H4 (cell line): ENCODE results near the gene CNOT11. TPM values are rescaled to one million over a fixed set of nuclear protein-coding genes. Genes with fewer than 3 reads are reported as not detected.

Experiments used
- DNase-seq: peaks from one replicate; pipeline ENCODE4 v3.0.0-alpha.2; 2015; ENCODE audit warnings: low spot score
- total RNA-seq: library from RNA; depleted of rRNA; stranded (reverse); fragments of >200 nt; shearing (Covaris generic); gene quantifications from 2 replicates; pipeline ENCODE4 v1.2.3, GENCODE V29; 2014

CNOT11 gene
- total RNA-seq, 1 experiment from 2014 or later = 58.2 TPM

DNA sequence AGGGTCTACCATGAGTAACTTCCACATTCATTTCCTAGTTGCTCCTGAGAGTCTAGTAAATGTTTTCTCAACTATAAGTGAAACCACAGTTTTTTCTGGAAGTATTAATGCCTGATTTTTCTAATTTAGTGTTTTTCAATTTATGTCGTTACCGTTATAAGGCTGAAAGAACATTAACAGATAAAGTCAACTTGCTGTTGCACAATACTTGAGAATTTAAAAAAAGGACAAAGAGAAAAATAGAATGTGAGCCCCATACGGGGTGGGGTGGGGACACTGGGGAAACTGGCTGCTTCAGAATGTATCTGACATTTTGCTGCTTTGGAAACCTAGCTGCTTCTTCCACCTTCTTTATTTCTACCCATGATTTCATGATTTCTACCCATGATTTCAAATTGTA lies 26.2 kb downstream of the CNOT11 start:
- DNase-seq = no peak

DNA sequence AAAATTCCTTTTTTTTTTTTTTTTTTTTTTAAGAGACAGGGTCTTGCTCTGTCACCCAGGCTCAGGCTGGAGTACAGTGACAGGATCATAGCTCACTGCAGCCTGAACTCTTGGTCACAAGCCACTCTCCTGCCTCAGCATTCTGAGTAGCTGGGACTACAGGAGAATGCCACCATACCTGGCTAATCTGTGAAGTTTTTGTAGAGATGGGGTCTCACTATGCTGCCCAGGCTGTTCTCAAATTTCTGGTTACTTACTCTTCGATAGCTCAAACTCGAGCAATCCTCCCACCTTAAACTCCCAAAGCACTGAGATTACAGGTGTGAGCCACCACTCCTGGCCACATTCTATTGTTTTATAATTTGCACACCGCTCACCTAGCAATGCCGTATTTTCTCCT lies 28.8 kb downstream of the CNOT11 start:
- DNase-seq = no peak

DNA sequence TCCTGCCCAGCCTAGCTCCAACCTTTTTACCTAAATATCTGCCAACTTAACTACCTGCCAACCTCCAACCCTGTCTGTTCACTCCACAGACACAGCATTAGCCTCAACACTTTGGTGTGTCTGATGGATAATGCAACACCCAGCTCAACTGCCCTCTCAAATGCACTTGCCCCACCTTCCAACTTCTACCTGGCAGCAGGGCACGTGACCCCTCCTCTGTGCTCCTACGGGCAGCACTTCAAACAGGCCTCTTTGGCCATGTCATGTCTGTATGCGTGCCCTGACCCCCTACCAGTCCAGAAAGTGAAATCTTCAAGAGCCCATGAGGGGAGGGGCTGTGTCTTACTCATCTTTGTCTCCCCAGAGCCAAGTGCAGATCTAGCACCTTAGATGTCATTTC lies 30.3 kb downstream of the CNOT11 start:
- DNase-seq = no peak

DNA sequence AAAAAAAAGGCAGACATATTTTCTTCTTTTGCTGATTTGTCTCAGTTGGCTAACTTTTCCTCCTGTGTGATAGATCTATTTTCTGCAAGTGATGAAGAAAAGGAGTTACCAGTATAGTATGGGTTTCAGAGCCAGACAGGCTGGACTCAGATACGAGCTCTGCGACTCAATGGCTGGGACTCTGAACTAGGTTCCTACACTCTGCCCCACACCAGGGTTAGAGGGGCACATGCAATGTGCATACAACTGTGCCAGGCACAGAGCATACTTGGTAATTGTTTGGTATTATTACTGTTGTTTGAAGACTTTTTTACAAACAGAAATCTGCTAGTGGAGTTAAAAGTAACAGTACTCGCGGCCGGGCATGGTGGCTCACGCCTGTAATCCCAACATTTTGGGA lies 34.0 kb downstream of the CNOT11 start:
- DNase-seq = no peak

DNA sequence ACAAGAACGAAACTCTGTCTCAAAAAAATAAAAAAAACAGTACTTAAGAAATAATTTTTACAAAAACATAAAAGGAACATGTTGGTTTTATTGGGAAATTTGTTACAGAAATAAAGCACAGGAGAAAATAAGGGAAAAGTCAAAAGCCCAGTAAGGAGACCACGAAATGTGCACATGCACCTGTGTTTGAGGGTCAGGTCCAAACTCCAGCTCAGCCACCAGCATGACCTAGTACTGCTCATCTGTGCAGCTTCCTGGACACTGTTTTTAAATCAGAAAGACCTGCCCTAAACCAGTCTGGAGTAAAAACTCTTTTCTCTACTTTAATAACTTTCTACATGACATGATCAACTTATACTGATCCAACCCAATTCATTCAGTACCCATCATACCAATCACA lies 34.6 kb downstream of the CNOT11 start:
- DNase-seq = no peak

DNA sequence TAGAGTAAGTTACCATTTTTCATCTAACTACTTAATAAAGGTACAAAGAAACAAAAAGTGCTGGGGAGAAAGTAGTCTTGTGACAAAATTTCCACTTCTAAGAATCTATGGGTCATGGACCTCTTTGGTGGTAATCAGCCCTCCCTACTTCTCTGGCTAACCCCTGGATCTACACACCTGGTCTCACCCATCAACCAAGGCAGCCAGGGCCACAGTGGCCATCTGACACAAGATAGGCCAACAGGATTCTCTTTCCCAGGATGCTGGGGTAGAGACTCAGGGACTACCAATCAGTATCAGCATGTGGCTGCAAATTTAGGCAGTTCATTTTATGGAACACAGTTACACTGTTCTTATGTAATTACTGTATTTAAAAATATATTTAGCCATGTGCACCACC lies 38.0 kb downstream of the CNOT11 start:
- DNase-seq = no peak

DNA sequence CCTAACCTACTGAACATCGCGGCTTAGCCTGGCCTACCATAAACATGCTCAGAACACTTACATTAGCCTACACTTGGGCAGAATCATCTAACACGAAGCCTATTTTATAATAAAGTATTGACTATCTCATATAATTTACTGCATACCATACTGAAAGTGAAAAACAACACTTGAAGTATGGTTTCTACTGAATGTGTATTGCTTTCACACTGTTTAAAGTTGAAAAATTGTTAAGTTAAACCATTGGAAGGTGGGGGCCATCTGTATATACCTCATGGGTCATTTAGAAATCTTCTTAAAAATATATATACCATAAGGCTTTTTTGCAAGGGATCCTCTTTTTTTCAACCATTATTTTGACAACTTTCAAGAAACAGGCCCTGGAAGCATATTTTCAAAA lies 39.3 kb downstream of the CNOT11 start:
- DNase-seq = no peak

DNA sequence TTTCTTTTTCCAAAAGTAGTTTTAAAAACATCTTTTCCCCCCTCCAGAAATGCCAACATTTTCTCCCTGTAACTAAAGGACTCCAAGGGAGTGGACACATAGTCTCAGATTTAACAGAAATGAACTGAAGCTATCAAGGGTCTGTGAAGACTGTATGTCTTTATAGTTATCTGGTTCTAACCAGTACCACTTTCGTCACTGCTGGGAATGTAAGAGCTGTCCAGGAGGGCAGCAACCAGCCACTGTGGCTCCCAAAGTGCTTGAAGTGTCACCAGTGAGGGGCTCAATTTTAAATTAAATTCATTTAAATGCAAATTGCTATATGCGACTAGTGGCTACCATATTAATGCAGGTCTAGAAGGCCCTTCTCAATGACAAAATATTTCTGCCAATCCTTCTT lies 40.9 kb downstream of the CNOT11 start:
- no peak for DNase-seq

DNA sequence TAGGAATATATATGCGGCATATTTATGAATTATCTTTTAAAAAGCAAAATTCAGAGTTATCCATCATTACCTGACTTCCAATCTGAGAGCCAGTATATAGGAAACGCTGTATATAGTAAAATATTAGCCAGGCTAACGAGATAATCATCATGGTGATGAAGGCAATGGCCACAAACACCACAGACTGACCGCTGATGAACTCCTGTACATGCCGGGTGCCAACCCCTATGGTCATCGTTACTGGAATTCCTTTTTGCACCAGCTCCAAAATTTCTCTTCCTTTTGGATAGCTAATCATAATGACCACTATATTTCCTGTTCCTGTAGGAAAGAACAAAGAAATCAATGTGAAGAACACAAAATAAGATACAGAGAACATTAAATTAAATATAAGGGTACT lies 42.2 kb downstream of the CNOT11 start:
- no peak for DNase-seq

DNA sequence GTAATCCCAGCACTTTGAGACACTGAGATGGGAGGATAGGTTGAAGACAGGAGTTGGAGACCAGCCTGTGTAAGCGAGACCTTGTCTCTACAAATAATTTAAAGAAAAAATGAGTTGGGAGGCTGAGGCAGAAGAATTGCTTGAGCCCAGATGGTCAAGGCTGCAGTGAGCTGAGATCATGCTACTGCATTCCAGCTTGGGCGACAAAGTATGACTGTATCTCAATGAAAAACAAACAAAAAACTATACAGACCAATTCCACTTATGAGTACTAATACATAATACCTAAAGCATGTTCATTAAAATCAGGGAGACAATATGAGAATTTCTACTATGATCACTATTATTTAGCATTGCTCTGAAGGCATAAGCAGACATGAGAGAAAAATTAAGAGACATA lies 43.2 kb downstream of the CNOT11 start:
- DNase-seq = no peak

DNA sequence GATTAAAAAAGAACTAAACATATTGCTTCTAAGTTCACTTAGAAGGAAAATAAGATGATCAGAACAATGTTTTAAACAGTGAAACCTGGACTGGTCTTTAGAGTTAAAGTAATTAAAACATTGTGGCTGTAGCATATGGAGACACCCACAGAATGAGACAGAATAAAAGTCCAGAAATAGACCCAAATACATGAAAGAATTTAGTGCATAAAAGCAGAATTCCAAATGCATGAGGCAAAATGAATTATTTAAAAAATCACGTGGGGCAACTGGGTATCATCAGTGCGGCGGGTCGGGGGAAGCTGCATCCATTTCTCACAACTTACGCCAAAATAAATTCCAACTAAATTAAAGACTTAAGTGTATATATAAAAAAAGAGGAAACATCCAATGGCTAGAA lies 43.7 kb downstream of the CNOT11 start:
- no peak for DNase-seq

DNA sequence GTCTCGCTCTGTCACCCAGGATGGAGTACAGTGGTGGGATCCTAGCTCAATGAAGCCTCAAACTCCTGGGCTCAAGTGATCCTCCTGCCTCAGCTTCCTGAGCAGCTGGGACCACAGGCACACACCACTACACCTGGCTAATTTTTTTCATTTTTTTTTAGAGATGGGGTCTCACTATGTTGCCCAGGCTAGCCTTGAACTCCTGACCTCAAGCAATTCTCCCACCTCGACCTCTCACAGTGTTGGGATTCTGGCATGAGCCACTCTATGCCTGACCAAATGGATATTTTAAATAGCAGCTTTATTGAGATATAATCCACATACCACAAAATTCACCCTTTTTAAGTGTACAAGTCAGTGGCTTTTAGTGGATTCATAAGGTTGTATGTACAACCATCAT lies 44.7 kb downstream of the CNOT11 start:
- DNase-seq = no peak

DNA sequence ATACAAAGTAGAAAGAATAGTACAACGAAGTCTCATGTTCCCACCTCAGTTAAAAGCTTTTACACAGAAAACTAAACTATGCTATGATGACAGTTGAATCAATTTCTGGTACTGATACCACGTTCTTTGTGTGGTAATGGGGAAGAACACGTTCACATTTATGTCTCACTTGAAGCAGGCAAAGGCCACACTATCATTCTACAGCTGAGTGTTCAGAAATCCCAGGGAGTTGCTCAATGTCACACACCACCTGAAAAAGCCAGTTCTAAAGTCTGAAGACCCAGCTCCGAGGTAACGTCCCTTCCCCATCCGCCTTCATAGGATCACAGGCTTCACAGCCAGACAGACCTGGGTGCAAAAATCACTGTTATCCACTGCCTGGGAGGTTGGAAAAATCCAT lies 46.9 kb downstream of the CNOT11 start:
- DNase-seq = no peak

DNA sequence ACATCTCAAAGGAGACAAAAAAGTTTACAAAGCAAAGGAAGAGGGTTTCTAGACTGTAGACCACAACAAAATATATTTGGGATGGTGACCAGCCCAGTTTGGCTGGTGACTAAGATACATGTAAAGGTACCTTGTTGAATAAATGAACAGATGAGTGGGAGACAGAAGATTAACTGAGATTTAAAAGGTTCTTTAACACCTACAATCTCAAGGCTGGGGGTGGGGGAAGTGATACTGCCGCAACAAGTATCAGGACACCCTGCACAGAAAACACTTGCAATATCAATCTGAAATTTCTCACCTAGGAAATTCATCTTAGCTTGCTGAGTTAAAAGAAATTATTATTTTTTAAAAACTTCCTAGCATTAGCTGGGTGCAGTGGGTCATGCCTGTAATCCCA lies 47.5 kb downstream of the CNOT11 start:
- no peak for DNase-seq

DNA sequence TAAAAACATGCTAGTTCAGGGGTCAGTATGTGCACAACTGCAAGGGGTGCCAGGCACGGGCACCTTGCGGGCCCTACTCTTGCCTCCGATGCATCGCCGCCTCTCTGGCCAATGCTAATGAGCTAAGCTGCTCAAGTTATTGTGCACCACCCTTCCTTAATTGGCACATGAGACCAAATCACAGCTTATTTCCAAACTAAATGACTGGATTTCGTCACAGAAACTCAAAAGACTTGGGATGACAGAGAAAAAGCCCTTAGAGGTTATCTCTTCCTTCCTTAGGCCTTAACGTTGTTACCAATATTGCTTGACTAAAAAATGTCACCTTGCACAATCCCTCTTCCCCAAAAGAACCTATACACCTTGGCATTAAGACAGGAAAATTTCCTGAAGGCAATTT lies 48.1 kb downstream of the CNOT11 start:
- DNase-seq = no peak

DNA sequence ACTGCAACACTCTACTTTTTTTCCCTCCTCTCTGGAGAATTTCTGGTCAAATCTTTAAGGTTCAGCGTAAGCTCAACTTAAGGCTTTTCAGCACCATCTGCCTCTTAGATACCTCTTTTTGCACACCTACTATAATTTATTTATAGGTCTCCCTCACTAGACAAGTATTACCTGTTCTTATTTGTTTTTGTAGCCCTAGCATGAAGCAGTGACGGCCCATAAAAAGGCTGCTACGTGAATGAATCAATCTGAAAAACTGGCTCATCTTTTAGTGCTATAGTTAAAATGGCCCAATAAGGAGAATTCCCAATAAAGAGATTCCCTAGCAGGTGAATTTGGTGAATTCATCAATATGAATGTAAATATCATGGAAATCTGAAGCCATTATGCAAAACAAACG lies 49.3 kb downstream of the CNOT11 start:
- DNase-seq = no peak

DNA sequence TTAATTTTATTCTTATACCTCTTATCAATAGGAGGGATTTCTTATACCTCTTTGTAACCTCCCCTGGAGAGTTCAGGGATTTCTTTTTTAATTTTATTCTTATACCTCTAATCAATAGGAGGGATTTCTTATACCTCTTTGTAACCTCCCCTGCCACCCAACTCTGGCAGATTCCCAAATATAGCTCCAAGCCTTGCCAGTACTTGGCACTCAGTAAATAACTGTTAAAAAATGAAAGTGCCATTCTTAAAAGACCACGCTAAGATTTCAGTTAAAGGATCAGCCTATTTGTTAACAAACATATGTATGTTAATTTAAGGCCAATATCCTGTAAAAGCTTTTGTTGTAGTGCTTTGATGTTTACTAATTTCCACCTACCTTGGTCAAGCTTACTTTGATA lies 51.0 kb downstream of the CNOT11 start:
- DNase-seq = no peak

DNA sequence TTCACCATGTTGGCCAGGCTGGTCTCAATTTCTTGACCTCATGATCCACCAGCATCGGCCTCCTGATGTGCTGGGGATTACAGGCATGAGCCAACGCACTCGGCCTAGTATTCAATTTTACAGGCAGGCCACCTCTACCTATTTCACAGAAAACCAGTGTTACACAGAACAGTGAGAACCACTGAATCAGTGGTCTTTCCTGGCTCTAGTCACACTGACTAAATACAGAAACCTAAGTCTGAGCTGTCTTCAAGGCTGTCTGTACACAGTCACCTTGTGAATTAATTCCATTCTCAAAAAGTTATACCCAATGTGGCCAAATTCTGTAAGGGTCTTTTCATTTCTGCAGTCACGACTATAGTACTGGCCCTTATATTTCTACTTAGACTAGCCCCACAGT lies 52.3 kb downstream of the CNOT11 start:
- no peak for DNase-seq

DNA sequence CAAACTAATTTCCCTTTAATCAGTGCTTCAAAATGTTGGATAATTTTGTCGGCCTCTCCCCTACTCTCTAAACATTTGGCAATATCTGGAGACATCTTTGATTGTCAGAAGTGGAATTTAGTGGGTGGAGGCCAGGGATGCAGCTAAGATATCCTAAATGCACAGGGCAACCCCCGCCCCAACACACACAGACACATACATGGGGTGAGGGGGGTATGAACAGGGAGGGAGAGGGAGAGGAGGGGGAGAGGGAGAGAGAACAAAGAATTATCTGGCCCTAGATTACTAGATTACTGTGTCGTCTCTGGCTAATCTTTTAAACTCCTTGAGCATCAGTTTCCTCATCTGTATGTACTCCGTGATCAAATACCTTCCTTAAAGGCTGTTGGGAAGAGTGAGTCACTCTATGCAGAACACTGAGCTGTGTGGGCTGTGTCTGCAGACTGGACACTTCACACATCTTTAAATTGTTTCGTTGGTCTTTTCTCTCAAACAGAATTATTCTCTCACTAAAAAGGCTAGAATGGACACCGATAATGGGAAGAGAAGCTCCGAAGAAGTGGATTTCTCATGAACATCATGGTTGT lies 52.9 kb downstream of the CNOT11 start:
- DNase-seq = no peak

DNA sequence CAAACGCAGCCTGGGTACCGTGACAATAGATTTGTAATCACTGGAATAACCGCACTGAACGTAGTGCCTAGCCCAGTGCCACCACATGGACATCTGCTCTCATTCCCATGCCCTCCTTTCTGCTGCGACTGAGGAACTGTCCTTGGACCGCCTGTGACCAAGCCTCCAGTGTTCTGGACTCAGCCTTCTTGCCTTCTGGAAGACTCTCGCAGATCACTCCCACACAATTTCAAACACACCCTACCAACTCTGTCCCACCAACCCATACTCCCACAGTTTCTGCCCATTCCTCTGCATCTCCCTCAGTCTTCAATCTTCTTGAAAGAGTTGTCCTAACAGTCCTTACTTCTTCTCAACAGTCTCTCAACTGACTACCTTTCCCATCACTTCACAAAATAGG lies 53.7 kb downstream of the CNOT11 start:
- DNase-seq = no peak

DNA sequence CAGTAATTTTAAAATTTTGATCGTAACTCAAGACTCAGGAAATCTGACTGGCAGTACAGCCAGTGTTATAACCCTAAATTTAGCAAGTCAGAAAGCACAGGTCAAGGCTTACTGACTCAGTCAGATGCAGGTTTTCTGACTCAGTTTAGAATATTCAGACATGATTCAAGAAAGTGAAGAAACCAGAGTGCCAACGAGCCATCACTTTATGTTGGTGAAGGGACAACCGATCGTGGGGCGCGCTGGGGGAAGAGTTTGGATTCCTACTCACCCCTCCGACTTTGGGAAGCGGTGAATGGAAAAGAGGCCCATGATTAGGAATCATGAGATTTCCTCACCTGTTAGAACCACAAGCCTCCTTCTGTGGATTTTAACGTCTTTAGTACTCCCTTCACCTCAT lies 54.8 kb downstream of the CNOT11 start:
- DNase-seq = no peak

DNA sequence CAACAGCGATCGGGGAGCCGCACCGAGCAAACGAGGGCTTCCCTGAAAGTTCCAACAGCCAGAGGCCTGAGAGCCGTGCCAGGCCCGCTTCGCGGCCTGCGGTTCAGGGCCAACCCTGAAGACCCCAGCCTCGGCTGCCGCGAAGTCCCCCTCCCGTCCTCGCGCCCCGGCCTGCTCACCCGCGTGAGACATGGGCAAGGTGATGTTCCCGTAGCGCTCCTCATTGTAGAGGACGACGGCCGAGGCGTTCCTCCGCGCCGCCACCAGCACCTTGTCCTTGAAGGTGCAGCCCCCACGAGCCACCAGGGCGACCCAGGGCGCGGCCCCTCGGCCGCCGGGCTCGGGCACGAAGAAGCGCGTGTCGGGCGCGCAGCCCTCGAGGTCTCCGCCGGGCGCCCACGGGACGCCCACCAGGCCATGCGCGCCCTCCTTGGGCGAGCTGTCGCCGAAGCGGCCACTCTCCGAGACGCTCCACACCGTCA lies 55.3 kb downstream of the CNOT11 start:
- DNase-seq = no peak

DNA sequence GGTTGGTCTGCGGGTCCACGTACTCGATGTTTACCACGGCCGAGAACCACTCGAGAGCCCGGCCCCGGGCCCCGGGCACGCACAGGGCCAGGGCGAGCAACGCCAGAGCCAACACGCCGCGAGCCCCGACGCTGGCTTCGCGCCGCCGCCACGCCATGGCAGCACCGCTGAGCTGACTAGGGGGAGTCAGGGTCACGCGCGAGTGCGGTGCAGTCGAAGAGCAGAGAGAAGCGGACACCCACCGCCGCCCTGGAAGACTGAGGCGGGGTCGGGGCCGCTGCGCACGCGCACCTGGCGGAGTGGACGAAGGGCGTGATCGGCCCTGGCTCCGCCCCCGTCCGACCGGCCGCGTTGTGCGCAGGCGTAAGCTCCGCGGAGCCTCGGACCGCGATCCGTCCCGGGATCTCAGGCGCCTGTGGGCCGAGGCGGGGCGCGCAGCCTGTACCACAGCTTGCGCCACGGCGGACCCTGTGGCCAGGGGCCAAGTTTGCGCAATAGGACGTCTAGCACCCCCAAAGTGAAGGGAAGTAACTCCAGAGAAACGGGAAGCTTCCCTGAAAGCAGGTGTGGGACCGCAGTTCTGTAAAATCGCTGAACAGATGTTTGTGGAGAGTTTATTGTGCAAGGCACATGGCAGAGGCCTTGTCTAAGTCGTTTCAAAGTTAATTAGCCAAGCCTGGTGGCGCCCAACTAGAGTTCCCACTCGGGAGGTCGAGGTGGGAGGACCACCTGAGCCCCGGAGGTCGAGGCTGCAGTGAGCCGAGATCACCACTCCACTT lies 55.9 kb downstream of the CNOT11 start, which contains the start of gene RNF149:
Gene RNF149, minus strand, starts transcription at position 270 of the 779 bp plus-strand sequence. Its CDS starts 113 bp downstream, at position 157.
- DNase-seq = peak; percentile 37
